Measurements from ENCODE around the gene ACTMAP. TPM values are rescaled to one million over a fixed set of nuclear protein-coding genes. Genes with fewer than 3 reads are reported as not detected.
A peak's percentile ranks its signal among the peaks of the same experiment; 100 is the strongest.

ACTMAP gene, protein sequence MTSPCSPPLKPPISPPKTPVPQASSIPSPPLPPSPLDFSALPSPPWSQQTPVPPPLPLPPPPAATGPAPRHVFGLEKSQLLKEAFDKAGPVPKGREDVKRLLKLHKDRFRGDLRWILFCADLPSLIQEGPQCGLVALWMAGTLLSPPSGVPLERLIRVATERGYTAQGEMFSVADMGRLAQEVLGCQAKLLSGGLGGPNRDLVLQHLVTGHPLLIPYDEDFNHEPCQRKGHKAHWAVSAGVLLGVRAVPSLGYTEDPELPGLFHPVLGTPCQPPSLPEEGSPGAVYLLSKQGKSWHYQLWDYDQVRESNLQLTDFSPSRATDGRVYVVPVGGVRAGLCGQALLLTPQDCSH
- total RNA-seq (2014; rRNA removed; shearing (Covaris generic)) (3.3 and 5.0 TPM in 2 replicates), total RNA-seq (2022) (52.1 and 54.8 TPM in 2 replicates), Bru-seq, nascent RNA (percentile 71 among the genes with signal in this experiment), BruChase-seq, experiment 1, labeled RNA remaining after a 6-hour chase (percentile 83 among the genes with signal in this experiment), BruChase-seq, experiment 2, labeled RNA remaining after a 2-hour chase (percentile 80 among the genes with signal in this experiment)
- long read RNA-seq, transcript C19orf54-201 (6 exons, 2,753 nt): major isoform, 9 of 74 reads
- long read RNA-seq, partial matches to known transcripts: 24 of 74 reads
- long read RNA-seq, other reads (novel, unspliced or antisense): 37 of 74 reads

DNA sequence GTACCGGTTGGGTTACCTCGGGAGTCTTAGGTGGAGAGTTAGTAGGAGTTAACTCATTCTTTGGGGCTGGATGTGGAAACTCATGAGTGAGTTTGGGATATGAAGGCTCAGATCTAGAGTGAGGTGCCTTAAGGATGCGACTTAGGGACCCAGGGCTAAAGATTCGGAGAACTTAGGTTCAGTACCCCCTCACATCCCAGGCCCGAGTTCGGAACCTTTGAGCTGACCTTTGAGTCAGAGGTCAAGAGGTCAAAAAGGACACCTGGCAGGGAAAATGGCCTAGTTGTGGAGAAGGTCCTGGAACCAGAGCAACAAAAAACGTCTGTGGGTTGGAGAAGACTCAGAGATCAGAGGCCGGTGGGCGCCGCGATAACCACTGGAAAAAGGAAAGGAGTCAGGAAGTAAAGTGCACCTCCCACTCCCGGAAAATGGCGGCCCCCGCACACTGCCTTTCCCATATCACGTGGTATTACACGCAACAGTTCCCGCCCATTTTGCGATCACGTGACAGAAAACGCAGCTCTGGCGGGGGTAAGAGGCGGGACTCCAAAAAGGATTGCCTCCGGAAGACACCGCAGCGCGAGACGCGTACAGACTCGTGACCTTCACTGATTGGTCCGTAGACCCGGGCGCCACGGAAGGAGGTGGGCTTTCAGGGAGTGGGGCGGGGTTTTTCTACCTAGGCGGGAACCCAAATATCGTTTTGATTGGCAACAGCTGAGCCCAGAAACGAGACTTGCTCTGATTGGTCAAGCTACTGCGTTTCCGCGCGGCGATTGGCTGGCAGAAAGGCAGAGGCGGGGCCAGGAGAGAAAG, at the start of gene ACTMAP:
ACTMAP (minus strand) TSS at position 420 of the 816 bp plus-strand sequence. CDS start 674 bp downstream, outside the sequence.
- TSS peak; percentile 97 for BruUV-seq (replicated peaks)
- CTCF ChIA-PET (ENCODE audit: unreplicated experiment): interaction anchor here (1.0 kb wide), 1 partner anchor 87 kb away, joined by 3 read pairs; no protein-coding TSS in a partner anchor

DNA sequence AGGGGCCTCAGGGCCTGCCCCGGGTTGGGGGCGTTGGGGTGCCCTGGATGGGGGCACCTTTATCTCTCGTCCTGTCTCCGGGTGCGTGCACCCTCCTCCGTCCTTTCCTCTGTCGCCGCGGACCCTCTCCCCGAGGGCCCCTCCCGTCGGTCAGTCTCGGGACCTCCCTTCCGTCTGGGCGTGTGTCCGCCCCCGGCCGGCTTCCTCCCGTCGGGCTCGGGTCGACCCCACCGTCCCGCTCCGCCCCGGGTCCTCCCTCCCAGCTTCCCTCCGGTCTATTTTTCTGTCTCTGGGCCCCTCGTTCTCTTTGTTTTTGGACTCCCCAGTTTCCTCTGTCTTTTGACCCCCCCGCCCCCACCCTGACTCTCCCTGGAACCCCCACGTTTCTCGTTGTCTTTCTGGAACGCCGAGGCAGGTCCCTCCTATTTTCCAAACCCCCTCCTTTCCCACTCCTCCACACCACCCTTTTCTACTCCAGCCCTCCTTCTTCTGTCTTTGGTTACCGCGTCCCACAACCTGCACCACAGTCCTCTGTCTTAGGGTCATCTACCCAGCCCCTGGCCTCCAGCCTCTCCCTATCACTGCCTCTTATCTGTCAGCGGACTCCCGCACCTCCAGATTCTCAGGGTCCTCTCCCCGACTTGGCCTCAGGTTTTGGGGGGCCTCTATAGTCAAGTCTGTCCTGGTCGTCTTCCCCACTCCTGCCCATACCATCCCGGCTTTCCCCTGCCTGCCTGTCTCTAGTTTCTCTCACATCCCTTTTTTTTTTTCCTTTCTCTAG, 49.5 kb upstream of the ACTMAP start:
- H3K36me3 ChIP-seq (ENCODE audit: insufficient read depth, low read length): peaks cover 43% of the 10 kb centered on the region; the same call in 1 of the 2 replicates
- intact Hi-C loops (cut with micrococcal nuclease; ENCODE audit: unreplicated experiment): loop anchor here (1.0 to 5.0 kb wide), 4 partner anchors 22 to 463 kb away; partner anchors contain the start of genes ACTMAP, COQ8B, HNRNPUL1 and ITPKC
- no peak for TF ChIP-seq EZH2phosphoT487 (IDR thresholded peaks at IDR 0.05; ENCODE audit: borderline replicate concordance, low read depth, low read length)
- TF ChIP-seq, protein P1, sequence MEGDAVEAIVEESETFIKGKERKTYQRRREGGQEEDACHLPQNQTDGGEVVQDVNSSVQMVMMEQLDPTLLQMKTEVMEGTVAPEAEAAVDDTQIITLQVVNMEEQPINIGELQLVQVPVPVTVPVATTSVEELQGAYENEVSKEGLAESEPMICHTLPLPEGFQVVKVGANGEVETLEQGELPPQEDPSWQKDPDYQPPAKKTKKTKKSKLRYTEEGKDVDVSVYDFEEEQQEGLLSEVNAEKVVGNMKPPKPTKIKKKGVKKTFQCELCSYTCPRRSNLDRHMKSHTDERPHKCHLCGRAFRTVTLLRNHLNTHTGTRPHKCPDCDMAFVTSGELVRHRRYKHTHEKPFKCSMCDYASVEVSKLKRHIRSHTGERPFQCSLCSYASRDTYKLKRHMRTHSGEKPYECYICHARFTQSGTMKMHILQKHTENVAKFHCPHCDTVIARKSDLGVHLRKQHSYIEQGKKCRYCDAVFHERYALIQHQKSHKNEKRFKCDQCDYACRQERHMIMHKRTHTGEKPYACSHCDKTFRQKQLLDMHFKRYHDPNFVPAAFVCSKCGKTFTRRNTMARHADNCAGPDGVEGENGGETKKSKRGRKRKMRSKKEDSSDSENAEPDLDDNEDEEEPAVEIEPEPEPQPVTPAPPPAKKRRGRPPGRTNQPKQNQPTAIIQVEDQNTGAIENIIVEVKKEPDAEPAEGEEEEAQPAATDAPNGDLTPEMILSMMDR (conservative IDR thresholded peaks at IDR 0.05; ENCODE audit: low read length): no peak
- peaks cover 14% of the 10 kb centered on the region; the same call in 1 of the 2 replicates for H4K20me1 ChIP-seq (ENCODE audit: insufficient read depth, low read length)
- CTCF ChIA-PET (ENCODE audit: unreplicated experiment): no interaction called here
- peak overlapping the region; percentile 97 for H3K4me2 ChIP-seq (ENCODE audit: low read length)
- DNase-seq (ENCODE audit: low spot score): peak; percentile 64
- POLR2A ChIA-PET: interaction anchor here (1.0 to 1.9 kb wide), 2 partner anchors 22 to 23 kb away, joined by 3 to 14 read pairs; partner anchors contain the start of gene RAB4B
- peaks cover 66% of the 10 kb centered on the region for H3K4me1 ChIP-seq (ENCODE audit: insufficient read depth, low read length, poor library complexity, severe bottlenecking)
- H3K9me3 ChIP-seq (ENCODE audit: low read length): no peaks in the 10 kb centered on the region
- peaks cover 54% of the 10 kb centered on the region for H3K79me2 ChIP-seq (ENCODE audit: insufficient read depth, low read depth, low read length)
- H3K4me3 ChIP-seq (ENCODE audit: low read depth, low read length, poor library complexity, severe bottlenecking): peak overlapping the region; percentile 99
- H2AFZ ChIP-seq (ENCODE audit: low read length): no peak overlapping the region
- peak overlapping the region; percentile 65 for H3K27ac ChIP-seq (ENCODE audit: low read depth, low read length, poor library complexity, severe bottlenecking)
- BruUV-seq (replicated peaks): no TSS peak
- no peaks in the 10 kb centered on the region for H3K9me2 ChIP-seq (ENCODE audit: insufficient read depth, low read length)

More for the DNA sequence above, at the start of gene ACTMAP:
- peaks cover 14% of the 10 kb centered on the region for H4K20me1 ChIP-seq (ENCODE audit: insufficient read depth, low read length)
- POLR2A ChIA-PET: interaction anchor here (0.6 to 3.8 kb wide), 9 partner anchors 9 to 613 kb away, joined by 3 to 29 read pairs (median 4); partner anchors contain the start of genes B9D2 and RAB4B
- H3K4me3 ChIP-seq (ENCODE audit: low read depth, low read length, poor library complexity, severe bottlenecking): peak within 1 kb of the TSS; percentile 80
- peaks cover 62% of the 10 kb centered on the region for H3K79me2 ChIP-seq (ENCODE audit: insufficient read depth, low read depth, low read length)
- no peak within 1 kb of the TSS; the same call in 1 of the 2 replicates for H2AFZ ChIP-seq (ENCODE audit: low read length)
- H3K27ac ChIP-seq (ENCODE audit: low read depth, low read length, poor library complexity, severe bottlenecking): peak within 1 kb of the TSS; percentile 79
- peaks cover 45% of the 10 kb centered on the region for H3K4me1 ChIP-seq (ENCODE audit: insufficient read depth, low read length, poor library complexity, severe bottlenecking)
- peaks cover 36% of the 10 kb centered on the region for H3K36me3 ChIP-seq (ENCODE audit: insufficient read depth, low read length)
- H3K4me2 ChIP-seq (ENCODE audit: low read length): peak within 1 kb of the TSS; percentile 90
- H3K9me2 ChIP-seq (ENCODE audit: insufficient read depth, low read length): no peaks in the 10 kb centered on the region
- H3K9me3 ChIP-seq (ENCODE audit: low read length): no peaks in the 10 kb centered on the region
- TF ChIP-seq, protein P1 (conservative IDR thresholded peaks at IDR 0.05; ENCODE audit: low read length): no peak
- intact Hi-C loops (cut with micrococcal nuclease; ENCODE audit: unreplicated experiment): loop anchor here (1.0 to 5.0 kb wide), 4 partner anchors 27 to 88 kb away; partner anchors contain the start of gene EGLN2
- peak; percentile 100 for DNase-seq (ENCODE audit: low spot score)

Data from OCI-LY7 (cell line).